ENCODE measurements around the gene MARK3. TPM values are rescaled to one million over a fixed set of nuclear protein-coding genes. Genes with fewer than 3 reads are reported as not detected.
A peak's percentile ranks its signal among the peaks of the same experiment; 100 is the strongest.
"Not testable (repeated sequence)": the region's sequence is repeated elsewhere in the genome, so short reads cannot be mapped to it uniquely, and the experiment has no call there.

MARK3 gene
- total and polyA plus RNA-seq, 2 experiments from 2014 or later: 72.9 to 88.3 TPM

DNA sequence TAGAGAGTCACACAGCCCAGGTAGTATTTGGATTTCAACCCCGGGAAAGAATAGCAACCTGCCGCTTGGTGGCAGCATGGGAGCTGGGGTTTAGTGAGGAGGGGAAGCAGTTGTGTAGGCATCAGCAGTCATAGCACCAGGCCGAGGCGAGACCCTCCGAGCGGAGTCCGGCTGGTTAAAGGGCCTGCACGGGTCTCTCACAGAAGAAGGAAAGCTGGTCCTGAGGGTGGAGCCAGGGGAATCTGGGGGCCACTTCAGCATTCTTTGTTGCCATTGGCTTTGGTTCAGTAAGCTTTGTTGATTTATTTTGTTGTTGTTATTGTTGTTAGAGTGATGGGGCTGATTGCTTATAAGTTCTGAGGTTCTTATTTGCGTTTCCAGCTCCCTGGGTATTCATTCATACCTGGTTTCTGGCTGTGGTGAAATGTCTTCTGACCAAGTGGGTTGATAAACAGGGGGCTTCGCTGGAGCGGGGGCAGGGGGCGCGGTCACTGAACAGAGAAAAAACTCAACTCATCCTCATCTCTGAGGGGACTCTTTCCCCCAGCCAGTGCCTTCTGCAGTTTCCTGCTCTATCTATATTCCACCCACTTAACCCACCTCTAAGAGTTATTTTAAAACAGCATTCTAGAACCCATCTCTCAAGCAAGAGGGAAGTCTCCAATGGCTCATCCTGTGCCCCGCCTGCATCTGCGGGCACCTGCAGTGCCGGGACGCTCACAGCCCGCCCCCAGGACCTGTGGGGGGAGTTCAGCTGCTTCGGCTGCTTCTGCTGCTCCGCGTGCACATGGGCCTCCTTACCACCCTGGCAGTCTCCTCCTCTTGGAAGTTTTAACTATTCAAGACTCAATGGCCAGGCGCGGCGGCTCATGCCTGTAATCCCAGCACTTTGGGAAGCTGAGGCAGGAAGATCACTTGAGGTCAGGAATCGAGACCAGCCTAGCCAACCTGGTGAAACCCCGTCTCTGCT lies 125.8 kb downstream of the MARK3 start:
- DNase-seq (ENCODE audit: low read depth in 1 of 2, low spot score in 1 of 2): no peak
- Histone ChIP-seq H3K27me3 (no peaks in the 10 kb centered on the region), H3K4me1 (ENCODE audit: low read depth) (peaks cover 2% of the 10 kb centered on the region), H3K27ac (no peak overlapping the region), H3K4me3 (no peak overlapping the region), H3K36me3 (peaks cover 2% of the 10 kb centered on the region), H3K9me3 (ENCODE audit: low read depth) (no peaks in the 10 kb centered on the region)
- TF ChIP-seq, protein P1, sequence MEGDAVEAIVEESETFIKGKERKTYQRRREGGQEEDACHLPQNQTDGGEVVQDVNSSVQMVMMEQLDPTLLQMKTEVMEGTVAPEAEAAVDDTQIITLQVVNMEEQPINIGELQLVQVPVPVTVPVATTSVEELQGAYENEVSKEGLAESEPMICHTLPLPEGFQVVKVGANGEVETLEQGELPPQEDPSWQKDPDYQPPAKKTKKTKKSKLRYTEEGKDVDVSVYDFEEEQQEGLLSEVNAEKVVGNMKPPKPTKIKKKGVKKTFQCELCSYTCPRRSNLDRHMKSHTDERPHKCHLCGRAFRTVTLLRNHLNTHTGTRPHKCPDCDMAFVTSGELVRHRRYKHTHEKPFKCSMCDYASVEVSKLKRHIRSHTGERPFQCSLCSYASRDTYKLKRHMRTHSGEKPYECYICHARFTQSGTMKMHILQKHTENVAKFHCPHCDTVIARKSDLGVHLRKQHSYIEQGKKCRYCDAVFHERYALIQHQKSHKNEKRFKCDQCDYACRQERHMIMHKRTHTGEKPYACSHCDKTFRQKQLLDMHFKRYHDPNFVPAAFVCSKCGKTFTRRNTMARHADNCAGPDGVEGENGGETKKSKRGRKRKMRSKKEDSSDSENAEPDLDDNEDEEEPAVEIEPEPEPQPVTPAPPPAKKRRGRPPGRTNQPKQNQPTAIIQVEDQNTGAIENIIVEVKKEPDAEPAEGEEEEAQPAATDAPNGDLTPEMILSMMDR (IDR thresholded peaks at IDR 0.05; ENCODE audit: low read depth, low read length): no peak

DNA sequence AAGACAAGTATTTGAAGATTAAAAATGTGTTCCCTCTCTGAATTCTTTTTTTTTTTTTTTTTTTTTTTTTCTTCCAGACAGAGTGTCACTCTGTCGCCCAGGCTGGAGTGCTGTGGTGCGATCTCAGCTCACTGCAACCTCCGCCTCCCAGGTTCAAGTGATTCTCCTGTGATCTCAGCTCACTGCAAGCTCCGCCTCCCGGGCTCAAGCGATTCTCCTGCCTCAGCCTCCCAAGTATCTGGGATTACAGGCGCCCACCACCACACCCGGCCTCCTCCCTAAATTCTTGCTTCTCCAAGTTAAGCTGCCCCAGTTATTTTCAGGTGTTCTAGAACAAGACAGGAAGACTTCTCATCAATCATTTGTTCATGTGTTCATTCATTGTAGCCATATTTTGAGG lies 127.0 kb downstream of the MARK3 start:
- not testable (repeated sequence) for H3K27ac ChIP-seq; H3K27me3 ChIP-seq; DNase-seq (ENCODE audit: low read depth in 1 of 2, low spot score in 1 of 2); H3K9me3 ChIP-seq (ENCODE audit: low read depth); H3K36me3 ChIP-seq; H3K4me3 ChIP-seq
- peaks cover 14% of the 10 kb centered on the region for H3K4me1 ChIP-seq (ENCODE audit: low read depth)

DNA sequence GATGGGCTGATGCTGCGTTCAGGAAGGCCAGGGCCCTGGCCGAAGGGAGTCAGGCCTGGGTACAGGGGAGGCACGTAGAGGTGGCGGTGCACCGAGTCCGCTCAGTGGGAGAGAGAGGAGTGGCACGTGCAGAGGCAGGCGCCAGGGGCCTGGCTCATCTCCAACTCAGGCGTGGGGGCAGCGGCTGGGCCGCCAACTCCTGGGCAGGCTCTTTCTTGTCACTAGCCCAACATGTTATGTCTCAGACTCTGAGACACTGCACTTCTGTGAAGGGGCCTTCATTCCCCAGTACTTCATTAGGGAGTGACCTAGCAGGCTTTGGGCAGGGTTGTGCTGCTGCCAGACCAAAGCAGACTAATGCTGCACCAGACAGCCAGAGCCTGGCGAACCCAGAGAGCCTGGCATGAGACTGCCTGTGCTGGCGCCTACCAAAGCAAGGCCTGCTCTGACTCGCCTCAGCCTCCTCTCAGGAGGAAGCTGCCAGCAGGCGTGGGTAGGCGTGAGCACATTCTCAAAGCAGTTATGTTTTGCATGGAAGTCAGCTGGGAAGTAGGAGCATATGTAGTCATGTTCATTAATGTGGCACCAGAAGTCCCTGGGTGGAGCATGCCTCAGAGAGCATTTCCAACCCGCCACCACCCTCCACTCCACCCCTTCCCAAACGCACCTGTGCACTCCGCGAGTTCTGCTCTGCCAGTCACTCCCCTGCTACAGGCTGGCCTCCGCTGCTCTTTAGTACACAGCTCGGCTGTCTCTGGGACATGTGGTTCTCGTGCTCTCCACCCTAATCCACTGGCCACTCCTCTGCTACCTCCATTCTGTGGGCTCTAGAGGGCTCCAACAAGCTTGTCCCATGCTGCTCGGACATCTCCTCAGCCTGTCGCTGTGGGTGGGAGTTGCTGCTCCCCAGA lies 127.7 kb downstream of the MARK3 start:
- Histone ChIP-seq H3K4me3 (no peak overlapping the region), H3K27me3 (no peaks in the 10 kb centered on the region), H3K4me1 (ENCODE audit: low read depth) (peaks cover 21% of the 10 kb centered on the region), H3K9me3 (ENCODE audit: low read depth) (no peaks in the 10 kb centered on the region), H3K27ac (peak overlapping the region; percentile 43), H3K36me3 (peaks cover 2% of the 10 kb centered on the region)
- DNase-seq (ENCODE audit: low read depth in 1 of 2, low spot score in 1 of 2): no peak
- TF ChIP-seq, protein P1 (IDR thresholded peaks at IDR 0.05; ENCODE audit: low read depth, low read length): no peak

DNA sequence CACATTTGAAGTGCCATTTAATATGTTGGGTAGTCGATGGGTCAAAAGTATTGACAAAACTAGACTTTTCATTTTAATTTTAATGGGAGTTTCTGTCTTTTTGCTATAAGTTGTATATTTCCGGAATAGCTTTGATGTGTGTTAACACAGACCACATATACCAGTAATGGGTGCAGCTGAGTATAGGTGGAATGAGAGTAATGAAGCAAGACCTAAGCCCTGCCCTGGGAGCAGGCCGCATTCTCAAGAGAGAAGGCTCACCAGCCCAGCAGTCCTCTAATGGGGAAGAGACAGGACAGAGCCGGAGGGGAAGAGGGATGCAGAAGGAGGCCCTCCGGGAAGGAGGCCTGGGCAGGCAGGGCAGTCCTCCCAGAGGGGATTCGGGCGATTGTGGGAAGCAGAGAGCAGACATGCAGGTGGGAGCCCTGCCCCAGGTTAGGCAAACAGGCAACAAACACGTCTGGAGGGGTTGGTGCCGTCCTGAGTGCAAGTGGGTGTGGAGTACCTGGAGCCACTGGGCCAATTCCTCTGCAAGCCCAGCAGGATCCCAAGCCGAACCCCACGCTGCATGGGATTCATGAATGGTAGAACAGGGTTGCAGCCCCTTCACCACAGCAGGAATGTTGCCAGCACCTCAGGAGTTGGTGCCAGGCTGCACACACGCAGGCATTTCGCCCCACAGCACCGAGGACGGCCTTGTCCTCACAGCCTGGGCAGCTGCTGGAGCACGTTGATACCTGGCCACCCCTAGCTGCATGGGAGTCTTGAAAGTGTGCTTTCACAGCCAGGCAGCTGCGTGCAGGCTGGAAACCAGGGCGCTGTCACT lies 129.6 kb downstream of the MARK3 start:
- TF ChIP-seq, protein P1 (IDR thresholded peaks at IDR 0.05; ENCODE audit: low read depth, low read length): no peak
- Histone ChIP-seq H3K27me3 (no peaks in the 10 kb centered on the region), H3K4me3 (no peak overlapping the region), H3K36me3 (peaks cover 2% of the 10 kb centered on the region), H3K27ac (no peak overlapping the region), H3K4me1 (ENCODE audit: low read depth) (peaks cover 24% of the 10 kb centered on the region), H3K9me3 (ENCODE audit: low read depth) (no peaks in the 10 kb centered on the region)
- no peak for DNase-seq (ENCODE audit: low read depth in 1 of 2, low spot score in 1 of 2)

DNA sequence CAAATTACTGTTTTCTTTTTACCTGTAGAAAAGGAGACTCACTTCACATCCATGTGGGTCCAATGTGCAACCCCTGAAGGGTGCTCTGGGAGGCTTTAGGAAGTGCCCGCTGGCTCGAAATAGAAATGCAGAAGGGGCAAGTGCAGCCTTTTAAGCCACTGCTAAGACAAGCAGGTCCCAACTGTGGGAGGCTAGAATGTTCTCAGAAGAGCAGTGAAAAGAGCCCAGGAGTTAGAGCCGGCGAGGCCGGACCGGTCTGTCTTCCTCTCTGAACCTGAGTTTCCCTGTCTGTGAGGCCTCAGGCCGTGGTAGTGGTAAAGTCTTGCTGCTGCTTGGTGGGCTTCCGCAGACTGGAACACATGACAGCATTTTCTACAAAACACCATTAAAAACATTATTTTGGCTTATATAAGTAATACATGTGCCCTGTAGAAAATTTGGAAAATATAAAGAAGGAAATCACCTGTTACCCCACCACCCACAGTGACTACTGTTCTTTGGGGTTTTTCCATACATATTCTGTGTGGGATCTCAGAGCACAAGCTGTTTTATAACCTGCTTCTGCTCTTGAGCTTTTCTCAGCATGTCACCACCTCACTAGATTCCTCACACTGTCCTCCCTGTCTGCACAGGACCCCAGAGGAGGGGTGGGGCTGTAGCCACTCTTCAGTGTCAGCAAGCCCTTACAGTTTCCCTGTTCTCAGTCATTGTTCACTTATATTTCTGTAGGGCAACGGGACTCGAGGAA lies 131.4 kb downstream of the MARK3 start:
- H3K27ac ChIP-seq: peak overlapping the region; percentile 73
- DNase-seq (ENCODE audit: low read depth in 1 of 2, low spot score in 1 of 2): peak in 1 of 2 donors; percentile 59
- H3K27me3 ChIP-seq: no peaks in the 10 kb centered on the region
- H3K4me3 ChIP-seq: no peak overlapping the region
- TF ChIP-seq, protein P1 (IDR thresholded peaks at IDR 0.05; ENCODE audit: low read depth, low read length): no peak
- H3K4me1 ChIP-seq (ENCODE audit: low read depth): peaks cover 24% of the 10 kb centered on the region
- H3K9me3 ChIP-seq (ENCODE audit: low read depth): no peaks in the 10 kb centered on the region
- no peaks in the 10 kb centered on the region for H3K36me3 ChIP-seq

Measured in cardiac muscle cell (in vitro differentiated cells and primary cell).